RPMI8226 (cell line): ENCODE data around the gene GPRIN1.
A peak's percentile ranks its signal among the peaks of the same experiment; 100 is the strongest.

ENCODE experiments used
- DNase-seq: peaks from one replicate; pipeline ENCODE4 v3.0.0-alpha.2; 2015

Gene GPRIN1

GRCh38 chr5:176621661-176622079 lies 11.7 kb upstream of the GPRIN1 start:
- DNase-seq: peak; percentile 32

- no peak for DNase-seq
These were observed 10.5 kb upstream of the GPRIN1 start for GRCh38 chr5:176620333-176620981.

DNA sequence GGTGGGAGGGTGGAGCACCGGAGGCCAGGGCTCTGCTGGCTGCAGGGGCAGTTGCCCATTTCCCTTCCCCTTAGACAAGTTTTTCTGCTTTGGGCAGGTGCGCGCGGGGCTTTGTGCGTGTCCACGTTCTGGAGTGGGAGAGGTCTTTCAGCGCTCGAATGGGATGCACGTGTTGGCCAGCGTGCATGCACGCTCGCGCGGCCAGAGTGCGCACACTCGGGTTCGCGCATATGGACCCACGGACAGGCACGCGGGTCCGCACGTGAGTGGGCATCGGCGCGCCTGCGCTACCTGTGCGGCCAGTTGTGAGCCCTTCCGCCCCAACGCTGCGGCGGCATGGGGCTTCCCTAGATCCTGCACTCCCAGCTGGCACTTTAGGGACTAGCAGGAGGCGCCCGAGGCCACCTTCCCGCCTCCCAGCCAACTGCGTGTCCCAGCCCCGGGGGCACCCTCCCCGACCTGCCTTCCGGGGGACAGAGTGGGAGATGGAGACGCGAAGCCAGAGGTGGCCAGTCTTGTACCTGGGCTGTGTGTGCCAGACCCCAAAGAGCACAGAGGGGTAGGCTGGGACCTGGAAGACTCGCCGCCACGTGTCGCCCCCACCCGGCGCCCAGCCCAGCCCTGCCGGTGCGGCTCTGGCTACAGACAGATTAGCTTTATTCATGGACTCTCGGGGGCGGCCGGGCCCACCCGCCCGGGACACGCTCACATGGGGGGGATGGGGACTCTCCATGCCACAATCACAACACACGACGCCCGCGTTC lies 9.8 kb upstream of the GPRIN1 start:
- DNase-seq: no peak

GRCh38 chr5:176619203-176619568 lies 9.2 kb upstream of the GPRIN1 start:
- no peak for DNase-seq

DNA sequence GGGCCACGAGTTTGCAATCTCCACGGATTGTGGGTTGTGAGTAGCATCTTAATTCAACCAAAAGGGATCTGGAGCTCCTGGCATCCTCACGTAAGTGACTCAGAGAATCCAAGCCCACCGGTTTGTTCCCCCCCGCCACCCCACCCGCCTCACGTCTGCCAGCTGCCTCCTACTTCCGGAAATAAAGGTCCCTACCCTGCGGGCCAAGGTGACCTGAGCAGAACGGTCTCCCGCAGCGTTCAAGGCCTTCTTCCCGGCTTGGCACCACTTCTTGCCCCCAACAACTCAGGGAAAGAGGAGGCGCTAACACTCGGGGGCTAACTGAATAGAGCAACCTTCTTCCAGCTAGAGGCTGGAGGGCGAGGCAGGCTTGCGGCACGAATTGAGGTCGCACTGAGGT lies 8.8 kb upstream of the GPRIN1 start:
- DNase-seq: no peak

DNA sequence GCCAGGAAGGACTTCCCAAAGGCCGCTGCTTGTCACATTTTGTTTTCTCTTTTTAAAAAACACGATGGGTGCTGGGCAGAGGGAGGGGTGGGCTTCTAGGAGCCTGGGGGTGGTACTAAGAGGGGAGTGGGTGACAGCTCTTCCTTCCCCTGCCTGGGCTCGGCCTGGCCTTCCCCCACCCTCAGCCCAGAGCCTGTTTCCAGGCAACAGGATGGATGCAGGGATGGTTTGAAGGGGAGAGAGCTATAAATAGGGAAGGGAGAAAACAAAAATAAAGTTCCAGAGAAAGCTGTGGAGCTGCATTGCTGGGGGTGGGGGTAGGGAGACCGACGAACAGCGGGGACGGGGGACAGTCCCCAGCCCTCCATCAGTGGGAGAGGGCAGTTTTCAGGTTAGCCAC lies 6.6 kb upstream of the GPRIN1 start:
- no peak for DNase-seq

GRCh38 chr5:176614805-176615478 lies 5.0 kb upstream of the GPRIN1 start:
- DNase-seq: no peak

- DNase-seq: no peak
These were observed 2.9 kb upstream of the GPRIN1 start for GRCh38 chr5:176612855-176613254.

- DNase-seq: no peak
These were observed 2.1 kb upstream of the GPRIN1 start for GRCh38 chr5:176612008-176612407.

DNA sequence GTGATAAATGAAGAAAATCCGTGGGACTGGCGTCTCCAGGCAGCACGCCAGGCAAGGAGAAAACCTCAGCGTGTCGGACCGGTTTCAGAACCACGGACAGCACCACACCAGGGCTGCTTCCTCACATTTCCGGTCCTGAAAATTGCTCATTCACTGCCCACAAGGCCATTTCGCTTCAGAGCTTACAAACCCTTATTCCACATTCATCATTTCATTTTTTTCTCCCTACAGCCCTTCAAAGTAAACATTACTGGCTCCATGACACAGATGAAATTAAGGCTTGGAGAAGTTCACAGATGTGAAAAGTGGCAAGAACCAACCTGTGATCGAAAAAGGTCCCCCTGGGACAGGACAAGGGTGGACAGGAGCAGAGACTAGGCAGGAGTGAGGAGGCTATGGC lies 1.5 kb upstream of the GPRIN1 start:
- peak; percentile 77 for DNase-seq

GRCh38 chr5:176610435-176610773 lies 448 bp upstream of the GPRIN1 start:
- no peak for DNase-seq

DNA sequence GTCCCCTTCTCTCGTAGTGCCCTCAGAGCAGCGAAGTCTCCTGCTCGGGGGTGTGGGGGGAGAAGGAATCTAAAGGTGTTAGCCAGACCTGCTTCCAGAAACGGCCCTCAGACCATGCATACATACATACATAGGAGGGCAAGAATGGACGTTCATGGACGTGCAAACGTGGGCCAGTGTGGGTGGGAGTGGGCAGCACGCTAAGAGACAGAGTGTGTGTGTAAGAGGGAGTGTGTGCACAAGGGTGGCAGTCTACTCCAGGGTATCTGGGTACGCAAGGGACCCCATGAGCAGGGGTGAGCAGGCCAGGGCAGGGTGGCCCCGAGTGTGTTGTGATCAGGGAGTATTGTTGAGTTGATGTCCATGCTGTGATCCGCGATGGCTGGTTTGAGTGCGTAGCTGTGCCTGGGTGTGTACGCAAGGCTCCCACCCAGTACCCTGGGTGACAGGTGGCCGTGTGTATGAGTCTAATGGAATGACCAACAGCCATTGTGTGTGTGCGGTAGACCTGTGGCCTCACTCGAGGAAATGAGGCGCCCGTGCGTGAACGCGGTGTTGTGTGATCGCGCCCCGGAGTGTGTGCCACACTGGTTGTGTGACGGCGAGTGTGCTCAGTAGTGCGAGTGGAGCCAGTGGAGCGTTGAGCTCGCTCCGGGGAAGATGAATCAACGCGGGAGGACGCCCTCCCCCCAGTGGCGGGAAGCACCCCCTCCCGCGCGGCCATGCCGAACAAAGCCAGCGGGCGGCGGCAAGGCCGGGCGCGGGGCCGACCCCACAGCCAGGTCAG lies 826 bp downstream of the GPRIN1 start:
- DNase-seq: no peak

DNA sequence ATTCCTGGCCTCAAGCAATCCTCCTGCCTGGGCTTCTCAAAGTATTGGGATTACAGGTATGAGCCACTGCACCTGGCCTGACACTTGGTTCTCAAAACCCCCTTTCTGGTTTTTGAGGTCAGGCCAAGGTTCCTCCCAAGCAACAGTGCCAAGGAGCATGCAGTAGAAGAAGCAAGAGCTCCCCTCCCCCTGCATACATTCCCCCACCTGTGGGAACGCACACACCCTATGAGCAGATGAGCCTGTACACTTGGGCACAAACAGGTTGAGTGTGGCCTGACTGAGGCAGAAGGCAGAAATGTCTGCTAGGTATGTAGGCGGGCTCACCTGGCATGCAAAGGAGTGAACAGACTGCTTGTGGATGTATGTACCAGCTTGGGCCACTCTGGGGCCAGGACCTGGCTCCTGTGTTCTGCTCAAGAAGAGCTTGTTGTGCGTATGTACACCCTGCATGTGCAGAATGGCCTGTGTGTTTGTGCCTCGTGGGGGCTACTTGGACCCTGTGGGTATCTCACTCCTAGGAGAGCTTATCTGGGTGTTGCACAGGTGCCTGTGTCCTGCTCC lies 1.7 kb downstream of the GPRIN1 start:
- peak; percentile 65 for DNase-seq

DNA sequence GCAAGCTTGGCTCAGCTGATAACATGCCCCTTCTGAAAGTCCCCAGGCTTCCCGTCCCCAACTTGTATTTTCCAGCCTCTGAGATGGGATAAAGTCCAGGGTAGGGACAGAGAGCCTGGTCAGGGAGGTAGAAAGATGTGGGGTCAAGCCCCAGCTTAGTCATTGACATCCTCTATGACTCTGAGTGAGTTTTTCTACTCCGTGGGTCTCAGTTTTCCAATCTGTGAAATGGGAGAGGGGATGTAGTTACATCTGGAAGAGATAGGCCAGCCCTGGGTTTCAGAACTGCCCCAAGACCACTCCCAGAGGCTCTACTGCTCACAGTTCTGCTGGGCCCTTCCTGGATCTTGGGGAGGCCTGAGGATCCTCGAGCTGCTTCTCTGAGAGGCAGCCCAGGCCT lies 3.1 kb downstream of the GPRIN1 start:
- DNase-seq: no peak

GRCh38 chr5:176606032-176606431 lies 3.9 kb downstream of the GPRIN1 start:
- no peak for DNase-seq

- DNase-seq: no peak
These were observed 6.9 kb downstream of the GPRIN1 start for GRCh38 chr5:176603091-176603490.

DNA sequence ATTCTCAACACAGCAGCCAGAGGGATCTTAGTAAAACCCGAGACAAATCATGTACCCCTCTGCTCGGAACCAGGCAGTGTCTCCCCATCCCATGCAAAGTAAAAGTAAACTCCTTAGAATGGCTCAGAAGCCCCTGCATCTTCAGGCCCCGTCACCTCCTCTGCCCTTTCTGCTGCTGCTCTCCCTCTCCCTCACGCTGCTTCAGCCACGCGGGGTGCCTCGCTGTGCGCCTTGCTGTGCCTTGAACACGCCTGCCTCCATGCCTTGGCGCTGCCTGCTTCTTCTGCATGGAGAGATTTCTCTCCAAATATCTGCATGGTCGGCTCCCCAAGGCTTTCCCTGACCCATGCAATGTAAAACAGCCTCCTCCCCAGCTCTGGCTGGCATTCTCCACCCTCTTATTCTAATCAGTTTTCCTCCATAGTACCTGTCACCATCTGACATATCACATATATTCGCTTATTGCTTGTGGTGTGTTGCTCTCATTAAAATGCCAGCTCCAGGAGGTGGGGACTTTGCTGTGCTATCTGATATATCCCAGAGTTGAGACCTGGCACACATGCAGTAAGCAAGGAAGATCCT lies 8.0 kb downstream of the GPRIN1 start:
- DNase-seq: no peak

- peak; percentile 84 for DNase-seq
These were observed 10.1 kb downstream of the GPRIN1 start for GRCh38 chr5:176599749-176600430.

DNA sequence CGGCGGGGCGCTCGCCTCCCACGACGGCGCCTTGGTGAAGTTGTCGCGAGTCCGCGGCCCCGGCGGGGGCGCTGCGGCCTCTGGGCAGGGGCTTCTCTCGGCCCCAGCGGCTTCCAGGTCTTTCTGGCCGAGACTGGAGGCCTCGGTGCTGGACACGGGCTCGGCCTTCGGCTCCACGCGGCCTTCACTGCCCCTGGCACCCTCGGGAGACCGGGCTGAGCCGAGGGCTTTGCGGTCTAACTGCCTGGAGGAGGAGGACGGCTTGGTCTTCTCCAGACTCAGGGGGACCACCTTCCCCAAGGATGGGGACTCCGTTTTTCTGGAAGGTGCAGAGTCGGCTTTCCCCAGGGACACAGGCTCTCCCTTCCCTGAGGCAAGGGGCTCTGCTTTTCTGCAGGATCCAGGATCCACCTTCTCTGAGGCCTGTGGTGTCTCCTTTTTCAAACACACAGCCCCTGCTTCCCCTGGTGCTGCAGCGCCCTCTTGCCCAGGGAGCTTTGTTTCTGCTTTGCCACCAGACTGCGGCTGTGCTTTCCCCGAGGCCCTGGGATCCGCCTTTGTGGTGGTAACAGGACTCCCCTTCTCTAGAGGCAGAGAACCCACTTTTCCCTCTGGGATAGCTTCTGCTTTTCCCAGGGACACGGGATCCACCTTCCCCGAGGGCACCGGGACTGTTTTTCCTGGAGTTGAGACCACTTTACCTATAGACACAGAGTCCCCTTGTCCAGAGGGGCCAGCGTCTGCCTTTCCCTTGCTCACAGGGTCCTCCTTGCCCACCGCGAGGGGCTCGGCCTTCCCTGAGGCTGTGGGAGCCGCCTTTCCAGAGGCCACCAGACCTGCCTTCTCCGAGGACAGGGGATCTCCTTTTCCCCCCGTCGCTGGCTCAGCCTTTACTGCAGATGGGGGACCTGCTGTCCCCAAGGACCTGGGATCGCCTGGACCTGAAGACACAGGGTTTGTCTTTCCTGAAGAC lies 12.3 kb downstream of the GPRIN1 start:
- DNase-seq: no peak

DNA sequence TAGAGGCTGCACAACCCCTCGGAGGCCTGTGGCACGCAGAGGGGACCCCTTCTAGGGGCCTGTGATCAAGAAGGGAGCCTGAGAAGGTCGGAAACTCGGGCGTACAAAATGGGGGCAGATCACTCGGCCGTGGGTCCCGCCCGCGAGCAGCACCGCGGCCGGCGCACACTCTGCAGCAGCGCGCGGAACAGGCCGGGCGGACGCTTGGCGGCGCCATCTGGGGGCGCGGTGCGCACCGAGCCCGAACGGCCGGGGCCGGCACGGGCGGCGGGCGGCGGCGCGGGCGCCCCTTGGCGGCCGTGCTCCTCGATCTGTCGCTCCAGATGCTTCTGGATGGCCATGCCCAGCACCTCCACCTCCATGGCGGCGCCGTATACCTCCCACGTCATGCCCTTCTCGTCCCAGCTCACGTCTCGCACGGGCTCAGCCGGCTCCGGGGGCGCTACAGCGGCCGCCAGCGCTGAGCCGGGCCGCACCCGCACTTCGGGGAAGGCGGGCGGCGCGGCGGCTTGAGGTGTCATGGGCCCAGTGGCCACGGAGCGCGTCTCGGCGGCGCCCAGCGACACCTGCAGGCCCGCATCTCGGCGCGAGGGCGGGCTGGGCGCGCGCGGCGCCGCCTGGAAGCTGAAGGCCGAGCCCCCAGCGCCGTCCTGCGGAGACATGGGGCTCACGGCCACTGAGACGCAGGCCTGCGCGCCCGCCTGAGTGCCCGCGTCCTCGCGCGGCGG lies 13.1 kb downstream of the GPRIN1 start:
- no peak for DNase-seq
